ENCODE results near the gene SNRPA. TPM values are rescaled to one million over a fixed set of nuclear protein-coding genes. Genes with fewer than 3 reads are reported as not detected.
"Not testable (repeated sequence)": the region's sequence is repeated elsewhere in the genome, so short reads cannot be mapped to it uniquely, and the experiment has no call there.

The SNRPA gene
- total and polyA plus RNA-seq, 9 donors, result 48.9 to 83.9 (median 72.4) TPM

- Histone ChIP-seq H3K9me3 (no peaks in the 10 kb centered on the region), H3K36me3 (no peaks in the 10 kb centered on the region), H3K27me3 (no peaks in the 10 kb centered on the region), H3K4me3 (no peak overlapping the region), H3K4me1 (ENCODE audit: insufficient read depth) (no peaks in the 10 kb centered on the region), H3K27ac (no peak overlapping the region)
- intact Hi-C loops (cut with DNase I), result no loop called here
- TF ChIP-seq POLR2A (IDR thresholded peaks at IDR 0.05) (no peak), CTCF (IDR thresholded peaks at IDR 0.05) (no peak), EP300 (IDR thresholded peaks at IDR 0.05) (no peak)
- no peak for DNase-seq
- 88 to 94% (median 89%) methylated on average over 10 of the region's 10 CpGs for WGBS, 3 donors
These were observed 13.0 kb downstream of the SNRPA start for GRCh38 chr19:40763963-40764362.

GRCh38 chr19:40766385-40766784, 15.4 kb downstream of the SNRPA start:
- H3K27me3 ChIP-seq; H3K4me3 ChIP-seq; intact Hi-C loops (cut with DNase I); H3K9me3 ChIP-seq; H3K36me3 ChIP-seq; H3K4me1 ChIP-seq (ENCODE audit: insufficient read depth); DNase-seq; H3K27ac ChIP-seq: not testable (repeated sequence)
- WGBS, 3 donors, result 94 to 95% (median 95%) methylated on average over 13 of the region's 13 CpGs

- no peak for DNase-seq
- WGBS, 3 donors, result 63 to 78% (median 67%) methylated on average over 5 of the region's 5 CpGs
- H3K27ac ChIP-seq, result no peak overlapping the region
These were observed 17.9 kb downstream of the SNRPA start for GRCh38 chr19:40768869-40769268.

GRCh38 chr19:40771101-40771862, 20.3 kb downstream of the SNRPA start:
- H3K4me1 ChIP-seq (ENCODE audit: insufficient read depth); H3K4me3 ChIP-seq; H3K9me3 ChIP-seq; H3K27ac ChIP-seq; DNase-seq; H3K27me3 ChIP-seq; H3K36me3 ChIP-seq; intact Hi-C loops (cut with DNase I): not testable (repeated sequence)
- WGBS, 3 donors, result 85 to 88% (median 88%) methylated on average over 10 of the region's 10 CpGs

More at GRCh38 chr19:40768869-40769268, 17.9 kb downstream of the SNRPA start:
- no peaks in the 10 kb centered on the region for H3K9me3 ChIP-seq
- H3K4me1 ChIP-seq (ENCODE audit: insufficient read depth), result no peaks in the 10 kb centered on the region
- H3K36me3 ChIP-seq, result no peaks in the 10 kb centered on the region
- TF ChIP-seq POLR2A (IDR thresholded peaks at IDR 0.05) (no peak), EP300 (IDR thresholded peaks at IDR 0.05) (no peak), CTCF (IDR thresholded peaks at IDR 0.05) (no peak)
- intact Hi-C loops (cut with DNase I), result no loop called here
- H3K27me3 ChIP-seq, result no peaks in the 10 kb centered on the region
- H3K4me3 ChIP-seq, result no peak overlapping the region

- Histone ChIP-seq H3K27me3 (no peaks in the 10 kb centered on the region), H3K4me1 (ENCODE audit: insufficient read depth) (peaks cover 8% of the 10 kb centered on the region), H3K27ac (no peak within 1 kb of the TSS), H3K4me3 (no peak within 1 kb of the TSS), H3K9me3 (no peaks in the 10 kb centered on the region), H3K36me3 (no peaks in the 10 kb centered on the region)
- 81 to 86% (median 82%) methylated on average over 9 of the region's 9 CpGs for WGBS, 3 donors
- TF ChIP-seq CTCF (IDR thresholded peaks at IDR 0.05) (no peak), POLR2A (IDR thresholded peaks at IDR 0.05) (no peak), EP300 (IDR thresholded peaks at IDR 0.05) (no peak)
- intact Hi-C loops (cut with DNase I), result no loop called here
- DNase-seq, result no peak
These were observed 24.1 kb downstream of the SNRPA start, which contains the start of gene MIA for GRCh38 chr19:40774916-40775631. Gene MIA, plus strand, starts transcription at chr19:40775521. Its CDS starts 22 bp downstream, at chr19:40775543.

Data from ovary (tissue), 9 donors.